NCI-H774 (cell line): ENCODE measurements around the gene MAGEB1.

Source experiments
- DNase-seq: peaks from one replicate; lab custom pipeline; 2025; lab: John Stamatoyannopoulos, UW

MAGEB1 gene, protein sequence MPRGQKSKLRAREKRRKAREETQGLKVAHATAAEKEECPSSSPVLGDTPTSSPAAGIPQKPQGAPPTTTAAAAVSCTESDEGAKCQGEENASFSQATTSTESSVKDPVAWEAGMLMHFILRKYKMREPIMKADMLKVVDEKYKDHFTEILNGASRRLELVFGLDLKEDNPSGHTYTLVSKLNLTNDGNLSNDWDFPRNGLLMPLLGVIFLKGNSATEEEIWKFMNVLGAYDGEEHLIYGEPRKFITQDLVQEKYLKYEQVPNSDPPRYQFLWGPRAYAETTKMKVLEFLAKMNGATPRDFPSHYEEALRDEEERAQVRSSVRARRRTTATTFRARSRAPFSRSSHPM

DNA sequence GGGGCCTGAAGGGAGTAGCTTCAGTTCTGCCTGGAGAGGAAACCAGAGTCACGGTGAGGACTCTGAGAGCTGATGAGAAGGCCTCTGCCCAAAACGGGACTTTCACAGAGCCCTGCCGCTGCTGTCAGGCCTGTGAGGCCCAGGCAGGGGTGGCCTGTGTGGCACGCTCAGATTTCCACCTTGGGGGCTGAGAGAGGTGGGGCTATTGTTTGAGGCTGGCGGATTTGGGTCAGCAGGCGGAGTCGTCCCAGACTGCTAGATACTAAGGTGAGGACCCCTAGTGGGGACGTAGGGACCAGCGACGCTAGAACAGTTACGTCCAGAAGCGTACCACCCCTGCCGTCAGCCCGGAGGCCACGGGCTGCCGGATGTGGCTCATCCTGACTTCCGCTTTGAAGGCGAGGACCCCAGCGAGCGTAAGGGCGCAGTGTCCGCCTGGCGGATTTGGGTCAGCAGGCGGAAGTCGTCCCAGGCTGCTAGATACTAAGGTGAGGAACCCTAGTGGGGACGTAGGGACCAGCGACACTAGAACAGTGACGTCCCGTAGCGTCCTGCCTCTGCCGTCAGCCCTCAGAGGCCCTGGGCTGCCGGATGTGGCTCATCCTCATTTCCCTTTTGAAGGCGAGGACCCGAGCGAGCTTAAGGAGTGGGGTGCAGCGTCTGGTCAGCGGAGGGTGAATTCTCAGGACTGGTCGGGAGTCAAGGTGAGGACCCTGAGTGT, at the start of gene MAGEB1:
MAGEB1 (plus strand) TSS at position 378 of the 721 bp plus-strand sequence. CDS start 3,348 bp downstream, outside the sequence.
- no peak for DNase-seq

DNA sequence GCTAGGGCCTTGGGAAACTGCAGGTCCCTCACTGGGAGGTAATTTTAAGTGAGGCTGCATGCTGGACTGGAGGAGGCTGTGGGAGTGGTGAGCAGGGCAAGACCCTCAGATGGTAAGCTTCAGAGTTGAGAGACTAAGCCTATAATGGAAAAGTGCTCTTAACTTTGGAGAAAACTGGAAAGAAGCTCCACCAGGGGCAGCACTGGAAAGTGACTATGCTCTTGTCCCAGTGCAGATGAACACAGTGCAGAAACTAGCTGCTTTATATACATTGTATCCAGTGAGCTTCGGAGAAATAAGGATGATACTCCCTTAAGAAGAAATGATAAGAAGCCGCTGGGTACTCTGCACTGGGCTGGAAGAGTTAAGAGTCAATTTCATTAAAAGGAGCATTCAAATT, 34.8 kb upstream of the MAGEB1 start:
- no peak for DNase-seq

DNA sequence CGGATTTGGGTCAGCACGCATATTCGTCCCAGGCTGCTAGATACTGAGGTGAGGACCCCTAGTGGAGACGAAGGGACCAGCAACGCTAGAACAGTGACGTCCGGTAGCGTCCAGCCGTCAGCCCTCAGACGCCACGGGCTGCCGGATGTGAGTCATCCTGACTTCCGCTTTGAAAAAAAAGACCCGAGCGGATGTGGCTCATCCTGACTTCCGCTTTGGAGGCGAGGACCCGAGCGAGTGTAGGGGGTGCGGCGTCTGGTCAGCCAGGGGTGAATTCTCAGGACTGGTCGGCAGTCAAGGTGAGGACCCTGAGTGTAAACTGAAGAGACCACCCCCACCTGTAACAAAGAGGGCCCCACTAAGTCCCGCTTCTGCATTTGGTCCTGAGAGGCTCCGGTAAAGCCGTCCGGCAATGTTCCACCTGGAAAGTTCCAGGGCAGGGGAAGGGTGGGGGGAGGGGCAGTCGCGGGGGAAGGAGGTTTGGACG, 31.5 kb upstream of the MAGEB1 start, which contains the start of gene MAGEB2:
MAGEB2 (plus strand) TSS at position 207 of the 487 bp plus-strand sequence. CDS start 3,018 bp downstream, outside the sequence.
- no peak for DNase-seq

DNA sequence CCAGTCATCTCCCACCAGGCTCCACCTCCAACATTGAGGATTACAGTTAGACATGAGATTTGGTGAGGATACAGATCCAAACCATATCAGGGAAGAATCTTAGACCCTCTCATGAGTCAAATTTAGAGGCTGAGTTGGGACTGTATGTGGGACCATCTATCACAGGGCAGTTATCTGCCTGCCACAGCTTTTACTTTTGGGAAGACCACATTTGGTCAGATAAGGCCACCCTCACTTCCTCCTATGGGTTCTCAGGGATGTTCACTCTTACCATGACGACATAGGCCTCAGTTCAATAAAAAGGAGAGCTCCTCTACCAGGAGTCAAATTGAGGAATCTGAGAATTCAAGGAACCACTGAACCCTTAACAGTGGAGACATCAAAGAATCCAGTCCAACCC, 29.5 kb upstream of the MAGEB1 start:
- DNase-seq, result no peak

DNA sequence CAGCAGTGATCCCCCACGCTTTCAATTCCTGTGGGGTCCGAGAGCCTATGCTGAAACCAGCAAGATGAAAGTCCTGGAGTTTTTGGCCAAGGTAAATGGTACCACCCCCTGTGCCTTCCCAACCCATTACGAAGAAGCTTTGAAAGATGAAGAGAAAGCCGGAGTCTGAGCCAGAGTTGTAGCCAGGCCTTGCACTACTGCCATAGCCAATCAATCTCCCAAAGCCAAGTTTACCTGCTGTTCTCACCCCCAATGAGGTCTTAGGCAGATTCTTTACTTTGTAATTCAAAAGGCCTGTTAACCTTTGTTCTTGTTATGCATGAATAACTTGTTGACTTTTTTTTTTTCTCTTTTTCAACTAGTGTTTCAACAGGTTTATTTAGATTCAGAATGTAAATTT, 27.6 kb upstream of the MAGEB1 start:
- no peak for DNase-seq

DNA sequence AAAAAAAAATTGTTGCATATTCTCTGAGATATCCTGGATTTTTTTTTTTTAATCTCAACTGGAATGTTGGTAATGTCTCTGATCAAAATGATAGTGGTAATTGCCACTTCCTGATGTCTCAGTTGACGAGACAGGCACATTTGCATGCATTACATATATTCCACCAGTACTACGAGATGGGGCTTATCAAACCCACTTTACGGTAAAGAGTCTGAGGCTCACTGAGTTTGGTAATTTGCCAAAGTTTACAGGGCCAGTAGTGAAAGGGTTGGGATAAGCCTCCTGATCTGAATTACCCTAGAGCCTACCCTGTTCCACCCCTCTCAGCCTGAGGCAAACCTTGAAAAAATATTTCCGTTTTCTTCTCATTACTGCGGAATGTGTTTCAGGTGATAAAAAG, 26.3 kb upstream of the MAGEB1 start:
- no peak for DNase-seq

DNA sequence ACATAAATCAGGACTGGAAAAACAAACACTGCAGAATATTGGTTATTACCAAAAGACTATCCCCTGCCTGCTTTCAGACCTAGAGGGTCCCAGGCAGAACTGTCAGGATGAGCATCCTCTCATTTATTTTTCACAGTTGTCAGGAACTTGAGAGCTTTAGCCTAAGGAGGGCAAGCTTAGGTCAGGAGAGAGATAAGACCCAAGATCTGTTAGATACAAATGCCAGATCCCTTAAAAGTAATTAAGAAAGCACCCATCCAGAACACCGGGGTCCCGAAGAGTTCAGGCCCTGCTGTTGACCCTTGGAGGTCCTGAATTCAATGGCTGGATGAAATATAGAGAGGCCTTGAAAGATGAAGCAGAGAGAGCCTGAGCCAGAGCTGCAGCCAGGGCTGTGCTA, 22.4 kb upstream of the MAGEB1 start:
- no peak for DNase-seq

DNA sequence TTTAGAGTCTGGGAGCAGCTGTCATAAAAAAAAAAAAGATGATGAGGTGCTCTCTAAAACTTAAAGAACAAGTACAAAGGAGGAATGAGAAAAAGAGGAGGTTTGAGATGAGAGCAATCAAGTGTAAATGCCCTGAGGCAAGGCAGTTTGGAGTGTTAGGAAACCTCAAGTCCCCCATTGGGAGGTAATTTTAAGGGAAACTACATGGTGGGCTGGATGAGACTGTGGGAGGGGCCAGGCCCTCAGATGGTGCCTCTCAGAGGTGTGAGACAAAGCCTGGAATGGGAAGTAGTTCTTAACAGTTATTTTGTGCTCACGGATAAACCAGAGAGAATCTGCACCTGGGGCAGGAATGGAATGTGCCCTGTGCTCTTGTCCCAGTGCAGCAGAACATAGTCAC, 18.4 kb upstream of the MAGEB1 start:
- DNase-seq, result no peak

DNA sequence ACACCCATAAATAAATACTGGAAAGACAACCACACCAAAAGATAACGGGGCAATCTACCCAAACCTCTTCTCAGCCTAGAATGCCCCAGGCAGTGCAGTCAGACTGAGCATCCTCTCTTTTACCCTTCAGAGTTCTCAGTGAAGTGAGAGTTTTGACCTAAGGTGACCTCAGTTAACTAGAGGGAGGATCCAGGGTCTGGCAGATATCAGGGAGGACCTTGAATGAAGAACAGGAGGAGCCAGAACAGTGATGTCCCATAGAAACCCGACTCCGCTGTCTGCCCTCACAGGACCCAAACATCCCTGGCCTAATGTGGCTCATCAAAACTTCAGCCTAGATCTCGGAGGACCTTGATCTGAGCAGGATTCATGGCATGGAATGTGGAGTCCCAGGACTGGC, 16.6 kb upstream of the MAGEB1 start, which contains the start of gene MAGEB3:
MAGEB3 (plus strand) TSS at position 263 of the 400 bp plus-strand sequence. CDS start 5,268 bp downstream, outside the sequence.
- DNase-seq, result no peak

DNA sequence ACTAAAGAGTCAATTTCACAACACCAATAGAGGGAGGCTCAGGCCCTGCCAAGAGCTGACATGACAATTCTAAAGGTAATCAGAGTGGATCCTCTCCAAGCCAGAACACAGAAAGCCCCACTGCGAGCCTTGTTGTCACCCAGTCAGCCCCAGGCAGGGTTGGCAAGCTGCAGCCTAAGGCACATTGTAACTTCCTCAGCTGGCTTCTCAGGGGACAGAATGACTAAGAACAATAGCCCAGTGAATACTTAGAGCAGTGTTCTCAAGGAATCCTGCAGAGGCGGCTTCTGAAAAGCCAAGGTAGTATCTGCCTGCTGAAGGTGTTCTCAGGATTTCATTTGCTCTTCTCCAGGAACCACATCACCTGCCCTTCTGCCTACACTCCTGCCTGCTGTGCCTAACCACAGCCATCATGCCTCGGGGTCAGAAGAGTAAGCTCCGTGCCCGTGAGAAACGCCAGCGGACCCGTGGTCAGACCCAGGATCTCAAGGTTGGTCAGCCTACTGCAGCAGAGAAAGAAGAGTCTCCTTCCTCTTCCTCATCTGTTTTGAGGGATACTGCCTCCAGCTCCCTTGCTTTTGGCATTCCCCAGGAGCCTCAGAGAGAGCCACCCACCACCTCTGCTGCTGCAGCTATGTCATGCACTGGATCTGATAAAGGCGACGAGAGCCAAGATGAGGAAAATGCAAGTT, 5.1 kb upstream of the MAGEB1 start, which contains the start of gene MAGEB4:
MAGEB4 (plus strand) TSS at position 277 of the 692 bp plus-strand sequence; CDS start at position 413, 136 bp downstream.
- DNase-seq, result no peak

DNA sequence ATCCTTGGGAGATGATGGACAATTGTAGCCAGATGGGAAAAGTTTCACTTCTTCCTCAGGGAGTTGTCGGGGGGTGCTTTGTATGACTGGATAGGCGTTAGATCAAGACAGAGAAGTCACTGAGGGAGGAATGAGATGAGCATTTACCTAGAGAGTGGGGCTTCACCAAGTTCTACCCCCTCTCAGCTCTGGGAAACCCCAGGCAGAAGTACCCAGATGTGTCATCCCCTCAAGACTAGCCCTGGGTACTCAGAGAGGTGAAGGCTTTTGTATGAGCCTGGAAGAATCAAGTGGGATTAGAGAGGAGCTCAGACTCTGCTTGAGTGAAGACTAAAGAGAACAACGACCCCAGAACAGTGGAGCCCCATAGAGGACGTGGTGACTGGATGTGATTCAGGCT, 1.9 kb downstream of the MAGEB1 start:
- no peak for DNase-seq

DNA sequence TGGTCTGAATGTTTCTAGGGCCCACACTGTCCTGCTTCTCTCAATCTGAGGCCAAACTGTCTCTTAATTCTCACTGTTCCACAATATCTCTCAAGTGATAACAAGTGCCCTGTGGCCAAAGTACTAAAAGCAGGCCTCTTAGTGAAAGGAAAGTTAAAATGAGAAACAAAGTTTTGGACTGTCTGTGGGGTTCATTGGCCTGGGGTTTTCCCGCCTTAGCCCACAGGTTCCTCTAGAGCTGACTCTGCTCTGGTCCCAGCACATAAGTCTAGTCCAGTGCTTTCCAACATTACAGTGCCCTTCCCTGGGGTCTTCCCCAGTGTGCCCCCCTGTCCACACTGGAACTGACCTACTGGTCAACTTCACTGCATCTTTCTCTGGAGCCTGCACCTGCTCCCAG, 6.3 kb downstream of the MAGEB1 start:
- no peak for DNase-seq

DNA sequence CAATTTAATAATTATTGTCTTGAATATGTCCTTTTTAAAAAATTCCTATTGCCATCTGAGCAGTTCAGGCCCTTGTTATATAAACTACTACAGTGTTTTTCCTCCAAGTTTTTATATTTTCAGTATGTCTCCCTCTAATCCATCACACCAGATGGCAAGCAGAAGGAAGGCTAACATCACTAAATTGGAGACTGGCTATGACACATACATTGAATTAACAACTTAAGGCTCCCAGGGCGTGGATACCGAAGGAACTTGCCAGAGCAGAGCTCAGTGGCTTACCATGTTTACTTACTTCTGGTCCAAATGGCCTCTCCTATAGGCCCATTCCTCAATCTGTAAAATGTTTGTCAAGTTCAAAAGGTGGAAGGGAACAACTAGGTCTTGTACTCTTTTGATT, 13.0 kb downstream of the MAGEB1 start:
- DNase-seq, result no peak

DNA sequence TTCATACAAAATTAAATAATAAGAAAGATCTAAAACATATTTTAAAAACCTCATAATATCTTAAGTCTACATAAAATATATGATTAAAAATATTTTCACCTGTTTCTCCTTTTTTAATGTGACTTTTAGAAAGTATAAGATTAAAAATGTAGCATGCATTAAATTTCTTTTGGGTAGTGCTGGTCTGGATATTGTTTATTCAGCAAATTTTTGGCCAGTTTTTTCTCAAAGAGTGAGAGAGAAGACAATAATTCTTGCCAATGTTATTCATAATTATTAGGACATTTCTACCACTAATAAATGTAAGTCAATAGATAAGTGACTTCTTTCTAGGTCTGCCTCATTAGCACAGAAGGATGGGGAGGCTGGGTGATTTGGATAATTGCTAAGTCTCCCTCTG, 14.1 kb downstream of the MAGEB1 start:
- DNase-seq, result no peak

DNA sequence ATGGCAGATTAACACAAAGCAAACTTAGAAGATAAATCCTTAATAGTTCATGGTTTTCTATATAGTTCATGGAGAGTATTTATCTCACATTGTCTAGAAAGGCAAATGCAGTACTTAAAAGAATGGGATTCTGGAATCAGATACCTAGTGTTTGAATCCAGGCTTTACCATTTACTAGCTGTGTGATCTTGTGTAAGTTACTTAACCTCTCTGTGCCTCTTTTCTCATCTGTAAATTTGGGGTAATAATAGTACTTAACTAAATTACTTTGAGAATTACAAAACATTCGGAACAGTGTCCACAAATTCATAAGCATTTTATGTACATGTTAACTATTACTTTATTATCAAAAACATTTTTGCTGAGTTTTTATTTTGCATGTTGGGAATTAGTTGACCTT, 15.8 kb downstream of the MAGEB1 start:
- DNase-seq, result no peak

DNA sequence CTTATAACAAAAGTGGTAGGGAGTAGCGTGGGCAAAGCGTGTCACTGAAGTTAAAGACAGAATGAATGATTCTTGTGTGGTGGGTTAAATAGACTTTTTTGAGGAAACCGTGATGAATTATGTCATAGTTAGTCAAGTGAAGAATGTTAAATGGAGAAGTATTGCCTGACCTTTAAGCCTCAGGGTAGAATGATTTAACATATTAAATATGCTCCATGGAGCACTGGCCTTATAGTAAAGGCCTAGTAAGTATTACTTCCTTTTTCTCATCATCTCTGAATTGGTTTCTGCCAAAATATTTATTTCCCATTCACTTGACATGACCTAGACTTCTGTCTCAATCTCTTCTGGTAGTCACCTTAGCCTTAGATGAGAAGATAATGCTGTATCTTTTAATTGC, 23.7 kb downstream of the MAGEB1 start:
- no peak for DNase-seq

DNA sequence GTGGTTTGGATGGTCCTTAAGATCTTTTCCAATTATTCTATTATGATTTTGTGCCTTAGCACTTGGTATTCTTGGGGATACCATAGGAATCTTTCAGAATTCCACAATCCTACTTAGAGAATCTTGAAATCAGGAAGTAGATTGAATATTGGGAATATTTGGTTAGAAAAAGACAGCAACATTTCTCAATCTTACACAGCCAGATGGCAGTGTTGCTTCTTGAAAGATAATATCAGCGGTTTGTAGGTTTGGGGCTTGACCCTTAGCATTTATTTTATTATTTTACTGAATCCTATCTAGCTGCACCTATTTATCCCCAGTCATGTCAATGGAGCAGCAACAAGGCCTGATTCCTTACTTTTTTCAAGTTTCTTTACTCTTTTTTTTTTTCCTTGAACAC, 28.6 kb downstream of the MAGEB1 start:
- no peak for DNase-seq

DNA sequence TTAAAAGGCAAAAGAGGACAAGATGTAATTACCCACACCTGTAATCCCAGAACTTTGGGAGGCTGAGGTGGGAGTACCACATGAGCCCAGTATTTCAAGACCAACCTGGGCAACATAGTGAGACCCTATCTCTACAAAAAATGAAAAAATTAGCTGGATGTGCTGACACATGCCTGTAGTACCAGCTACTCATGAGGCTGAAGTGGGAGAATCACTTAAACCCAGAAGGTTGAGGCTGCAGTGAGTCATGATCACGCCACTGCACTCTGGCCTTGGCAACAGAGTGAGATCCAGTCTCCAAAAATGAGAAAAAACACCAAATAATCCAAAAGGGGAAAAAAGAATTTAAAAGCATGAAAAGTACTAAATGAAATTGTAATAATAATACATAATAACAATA, 31.4 kb downstream of the MAGEB1 start:
- DNase-seq, result no peak

DNA sequence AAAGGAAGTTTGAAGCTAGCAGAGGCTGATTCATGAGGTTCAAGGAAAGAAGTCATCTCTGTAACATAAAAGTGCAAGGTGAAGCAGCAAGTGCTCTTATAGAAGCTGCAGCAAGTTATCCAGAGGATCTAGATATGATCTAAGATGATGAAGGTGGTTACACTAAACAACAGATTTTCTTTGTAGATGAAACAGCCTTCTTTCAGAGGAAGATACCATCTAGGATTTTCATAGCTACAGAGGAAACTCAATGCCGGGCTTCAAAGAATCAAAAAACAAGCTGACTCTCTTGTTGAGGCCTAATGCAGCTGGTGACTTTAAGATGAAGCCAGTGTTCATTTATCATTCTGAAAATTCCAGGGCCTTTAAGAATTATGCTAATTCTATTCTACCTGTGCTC, 33.5 kb downstream of the MAGEB1 start:
- no peak for DNase-seq

DNA sequence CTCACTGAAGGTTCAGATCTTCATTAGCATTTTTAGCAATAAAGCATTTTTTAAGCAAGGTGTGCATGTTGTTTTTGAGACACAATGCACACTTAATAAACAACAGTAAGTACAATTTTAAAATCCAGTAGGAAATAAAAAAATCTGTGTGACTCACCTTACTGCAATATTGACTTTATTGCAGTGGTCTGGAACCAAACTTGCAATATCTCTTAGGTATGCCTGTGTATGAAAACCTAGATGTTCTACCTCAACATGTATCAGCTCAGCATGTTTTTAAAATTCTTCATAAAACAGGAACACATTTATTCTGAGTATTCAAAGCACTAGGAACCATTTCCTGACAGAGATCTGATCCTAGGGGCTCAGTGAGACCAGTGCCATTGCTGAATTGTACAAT, 35.6 kb downstream of the MAGEB1 start:
- no peak for DNase-seq

DNA sequence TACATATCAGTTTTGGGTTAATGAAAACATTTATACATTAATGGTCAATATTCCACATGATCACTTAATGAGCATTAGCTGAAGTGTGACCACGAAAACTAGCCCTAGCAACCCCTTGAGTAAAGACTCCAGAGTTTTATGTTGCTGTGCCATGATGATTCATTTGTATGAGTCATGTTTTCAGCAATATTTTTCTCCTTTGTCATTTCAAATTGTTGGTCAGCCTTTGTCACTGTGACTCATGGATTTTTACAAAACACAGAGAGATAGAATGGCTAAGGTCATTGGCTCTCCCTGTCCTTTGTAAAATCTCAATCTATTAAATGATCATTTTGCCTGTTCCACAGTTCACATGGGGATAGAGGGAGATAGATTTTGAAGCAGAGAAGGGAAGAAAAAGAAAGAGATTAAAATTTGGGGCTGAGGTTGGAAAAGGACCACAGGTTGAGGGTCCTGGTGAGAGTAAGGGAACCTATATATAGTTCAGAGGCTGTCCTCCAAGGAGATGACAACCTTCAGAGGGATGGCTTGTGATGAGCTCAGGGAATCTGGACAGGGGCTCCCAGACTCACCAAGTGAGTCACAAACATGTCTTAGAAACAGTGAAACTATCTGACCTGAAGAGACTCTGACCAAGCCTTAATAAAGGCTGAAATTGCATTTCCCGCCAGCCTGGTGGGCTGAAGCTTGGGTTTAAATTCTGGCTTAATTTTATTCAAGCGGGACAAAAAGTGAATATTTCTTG, 36.7 kb downstream of the MAGEB1 start:
- DNase-seq, result no peak
